HuH-7.5 (cell line): Measurements from ENCODE around the gene NNAT.
"Not testable (repeated sequence)": the region's sequence is repeated elsewhere in the genome, so short reads cannot be mapped to it uniquely, and the experiment has no call there.

Experiments used
- DNase-seq: peaks from one replicate; pipeline ENCODE4 v3.0.0; 2011; ENCODE audit warnings: low spot score

The NNAT gene

DNA sequence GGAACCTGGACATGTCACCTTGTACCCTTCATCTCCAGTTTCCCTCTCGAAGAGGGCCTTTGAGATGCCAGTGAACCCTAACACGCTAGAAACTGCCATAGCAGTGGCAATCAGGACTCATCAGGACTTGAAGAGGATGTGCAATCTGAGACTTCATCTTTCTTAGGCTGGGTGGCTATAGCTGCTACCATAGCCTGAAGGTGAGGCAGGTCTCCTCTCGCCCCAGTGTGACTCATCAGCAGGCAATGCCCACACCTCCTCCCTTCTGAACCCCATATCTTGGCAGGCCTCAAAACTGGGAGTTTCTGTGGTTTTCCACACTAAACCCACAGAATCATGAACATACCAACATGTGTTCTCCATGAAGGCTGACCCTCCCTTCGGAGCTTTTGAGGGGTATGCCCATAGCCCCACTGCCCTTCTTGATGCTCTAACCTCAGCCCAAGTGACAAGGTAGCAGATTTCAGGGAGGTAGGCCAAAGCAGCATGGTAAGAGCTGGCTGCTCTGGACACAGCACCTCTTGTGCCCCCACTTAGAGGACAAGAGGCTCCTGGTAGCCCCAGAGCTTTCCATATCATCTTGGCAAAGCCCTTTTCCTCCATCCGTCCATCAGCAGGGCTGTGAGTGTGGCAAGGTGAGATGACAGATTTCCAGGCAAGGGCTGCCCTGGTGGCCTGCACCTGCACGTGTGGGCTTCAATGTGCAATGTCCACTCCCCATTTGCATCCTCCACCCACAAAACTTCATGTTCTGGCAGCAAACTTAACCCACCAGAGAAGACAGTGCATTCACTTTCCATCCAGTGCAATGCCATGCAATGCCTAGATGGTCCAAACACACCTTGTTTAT lies 4.0 kb downstream of the NNAT start:
- DNase-seq, result no peak

DNA sequence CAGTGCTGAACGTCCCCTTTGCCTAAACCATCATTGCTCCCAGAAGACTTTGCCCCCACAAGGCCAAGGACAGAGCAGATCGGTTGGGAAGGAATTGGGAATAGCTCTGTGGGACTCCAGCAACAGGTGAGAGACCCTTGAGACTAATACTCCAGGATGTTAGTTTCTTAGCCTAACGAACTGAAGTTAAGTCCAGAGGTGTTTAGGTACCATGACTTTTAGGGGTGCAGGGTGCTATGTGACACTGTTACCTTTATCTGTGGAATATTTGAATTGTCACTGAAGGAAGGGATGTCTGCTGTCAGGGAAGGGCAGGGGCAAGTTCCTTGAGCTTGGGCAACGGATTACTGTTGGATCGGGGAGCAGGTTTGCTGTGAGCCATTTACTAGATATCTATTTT lies 4.8 kb downstream of the NNAT start:
- DNase-seq, result no peak

DNA sequence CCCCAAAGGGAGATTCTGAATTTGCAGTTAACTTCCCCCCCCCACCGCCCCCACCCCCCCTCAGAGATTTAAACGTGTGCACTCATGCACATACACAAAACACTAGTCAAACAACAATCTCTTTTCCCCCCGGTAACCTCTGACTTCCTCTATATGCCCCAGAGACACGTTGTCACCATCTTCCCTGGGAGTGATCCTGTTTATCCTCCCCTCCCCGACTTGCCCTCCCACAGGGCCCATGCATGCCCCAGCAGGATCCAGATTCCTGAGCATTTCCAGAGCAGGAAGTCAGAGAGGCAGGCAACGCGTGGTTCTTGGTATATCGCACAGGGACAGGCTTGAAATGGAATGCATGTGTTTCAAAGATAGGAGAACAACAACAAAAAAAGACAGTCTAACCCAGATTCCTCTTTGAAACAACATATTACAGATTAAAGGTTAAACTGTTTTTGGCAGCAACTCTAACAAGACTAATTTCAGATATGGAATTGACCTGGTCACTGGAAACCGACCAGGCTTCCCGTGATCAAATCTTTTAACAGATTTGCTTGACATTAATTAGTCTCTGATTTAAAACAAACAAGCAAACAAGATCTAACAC lies 5.3 kb downstream of the NNAT start:
- no peak for DNase-seq

DNA sequence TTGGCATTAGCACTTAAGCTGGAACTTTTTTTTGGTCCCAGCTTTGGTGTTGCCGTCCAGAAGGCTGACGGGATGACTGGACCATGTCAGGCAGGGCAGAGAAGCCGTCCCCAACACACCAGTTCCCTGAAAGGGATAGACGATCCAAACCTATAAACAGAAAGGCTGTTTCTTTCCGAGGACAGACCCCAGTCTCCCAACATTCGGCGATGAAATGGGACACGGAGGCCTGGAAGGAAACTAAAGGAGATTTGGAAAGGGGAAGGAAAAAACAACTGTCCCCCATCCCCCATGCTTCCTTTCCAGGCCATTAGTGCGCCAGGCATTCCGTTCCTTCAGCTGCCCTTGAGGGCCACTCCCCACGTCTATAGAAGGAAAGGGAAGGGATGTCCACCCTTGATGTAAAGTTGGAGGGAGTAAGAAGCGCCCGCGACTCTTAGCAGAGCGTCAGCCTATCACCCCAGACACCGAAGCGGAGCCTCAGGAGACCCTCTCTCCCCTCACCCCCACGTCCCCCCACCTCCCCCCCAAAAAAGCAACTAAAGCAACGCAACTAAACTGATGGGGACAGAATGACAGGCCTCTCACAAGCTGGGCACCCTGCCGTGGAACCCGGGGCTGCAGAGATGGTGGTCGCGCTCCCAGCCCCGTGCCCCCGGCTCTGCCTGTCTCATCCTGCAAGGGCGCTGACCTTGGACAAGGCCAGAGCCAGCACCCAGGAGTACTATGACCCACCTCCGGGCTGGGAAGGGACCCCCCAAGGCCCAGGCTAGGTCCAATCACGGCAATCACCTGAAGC lies 6.0 kb downstream of the NNAT start:
- DNase-seq, result no peak

DNA sequence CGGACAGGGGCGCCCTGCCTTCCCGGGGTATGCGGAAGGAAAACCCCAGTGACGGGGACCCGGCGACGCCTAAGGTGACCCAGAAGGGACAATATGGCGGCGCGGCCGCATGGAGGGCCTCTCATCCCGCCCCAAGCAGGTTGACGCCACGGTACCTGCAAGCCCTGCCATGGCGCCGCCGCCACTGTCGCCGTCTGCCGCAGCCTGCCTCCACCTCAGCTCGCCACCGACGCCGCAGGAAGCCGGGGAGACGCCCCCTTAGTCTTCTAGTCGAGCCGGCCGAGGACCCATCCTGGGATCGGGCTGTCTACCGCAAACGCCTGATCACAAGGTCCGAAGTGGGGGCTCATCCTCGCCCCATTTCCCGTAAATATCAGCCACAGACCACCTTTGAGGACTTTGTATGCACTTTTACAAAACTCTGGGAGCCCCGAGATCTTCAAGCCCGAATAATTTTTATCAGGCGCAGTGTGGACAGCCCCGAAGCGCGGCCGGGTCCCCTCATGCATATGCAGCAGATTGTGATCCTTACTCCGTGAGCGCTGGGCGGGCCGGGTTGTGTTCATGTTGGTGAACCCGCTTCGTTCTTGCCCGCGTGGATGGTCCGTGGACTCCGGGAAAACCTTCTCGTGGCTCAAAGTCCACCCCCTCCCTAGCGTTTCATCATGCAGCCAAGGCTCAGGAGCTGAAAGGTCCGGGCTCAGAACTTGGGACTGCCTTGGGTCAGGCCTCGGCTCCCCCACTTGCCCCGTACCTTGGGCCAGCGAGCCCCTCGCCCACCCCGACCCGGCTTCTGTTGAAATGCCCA lies 6.8 kb downstream of the NNAT start, which contains the start of gene BLCAP:
TSS of gene BLCAP (minus strand) at position 239 of the 808 bp plus-strand sequence. CDS start 8,702 bp downstream, outside the sequence.
- peak; percentile 94 for DNase-seq

DNA sequence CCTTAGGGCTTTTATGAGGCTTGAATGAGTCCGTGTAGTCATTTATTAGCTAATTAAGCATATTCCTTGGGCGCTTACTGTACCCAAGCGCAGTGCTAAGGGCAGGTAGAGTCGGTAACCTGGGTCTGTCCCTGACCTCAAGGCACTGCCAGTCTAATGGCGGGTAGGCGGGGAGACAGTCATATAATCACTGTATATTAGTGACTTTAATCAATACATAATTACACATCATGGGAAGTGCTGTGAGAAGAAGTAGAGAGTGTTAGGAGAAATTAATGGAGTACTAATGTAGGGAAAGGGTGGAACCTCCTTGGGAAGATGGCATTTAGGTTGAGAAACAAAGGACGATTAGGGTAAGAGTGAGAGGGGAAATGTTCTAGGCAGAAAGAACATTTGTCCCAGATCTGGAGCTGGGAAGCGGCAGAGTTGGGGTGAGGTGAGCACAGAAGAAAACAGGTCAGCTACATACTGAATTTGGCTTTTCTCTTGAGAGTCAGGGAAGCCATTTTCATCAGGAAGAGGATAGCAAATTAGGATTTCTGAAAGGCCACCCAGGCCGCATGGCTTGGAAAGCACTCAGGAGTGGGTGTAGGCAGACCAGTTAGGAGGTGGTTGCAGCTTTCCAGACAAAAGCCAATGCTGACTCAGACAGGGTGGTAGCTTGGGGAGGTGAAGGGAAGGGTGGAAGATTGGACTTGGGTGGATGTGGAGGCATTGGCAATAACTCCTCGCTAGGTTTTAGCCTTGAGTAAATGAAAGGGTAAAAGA lies 7.6 kb downstream of the NNAT start:
- DNase-seq, result no peak

DNA sequence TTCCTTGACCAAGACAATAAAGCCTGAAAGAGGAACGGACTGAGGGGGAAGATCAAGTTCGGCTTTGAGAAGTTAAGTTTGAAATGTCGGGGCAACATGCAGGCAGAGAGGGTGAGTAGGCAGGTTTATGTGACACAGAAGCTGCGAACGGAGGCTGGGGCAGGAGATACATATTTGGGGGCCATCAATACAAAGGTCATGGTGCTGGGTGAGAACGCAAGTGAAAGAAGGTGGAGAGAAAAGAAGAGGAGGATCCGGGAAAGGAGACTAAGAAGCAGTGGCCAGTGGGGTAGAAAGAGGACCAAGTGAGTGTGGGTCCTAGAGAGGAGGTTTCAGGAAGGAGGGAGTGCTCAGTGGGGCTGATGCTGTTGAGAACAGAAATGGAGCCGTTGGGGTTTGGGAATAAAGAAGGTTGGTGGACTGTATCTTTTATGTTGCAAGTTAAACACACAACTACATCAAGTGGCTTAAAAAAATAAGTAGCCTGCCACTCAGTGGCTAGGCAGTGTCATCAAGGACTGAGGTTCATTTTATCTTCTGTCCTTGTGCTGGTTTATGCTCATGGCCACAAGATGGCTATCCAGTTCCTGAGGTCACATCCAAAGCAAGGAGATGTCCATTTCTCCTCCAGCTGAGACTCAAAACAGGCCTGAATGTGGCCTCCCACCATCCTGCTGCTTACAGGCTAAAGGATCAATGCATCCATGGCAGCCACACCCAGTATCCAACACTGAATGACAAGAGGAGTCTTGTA lies 8.3 kb downstream of the NNAT start:
- no peak for DNase-seq

DNA sequence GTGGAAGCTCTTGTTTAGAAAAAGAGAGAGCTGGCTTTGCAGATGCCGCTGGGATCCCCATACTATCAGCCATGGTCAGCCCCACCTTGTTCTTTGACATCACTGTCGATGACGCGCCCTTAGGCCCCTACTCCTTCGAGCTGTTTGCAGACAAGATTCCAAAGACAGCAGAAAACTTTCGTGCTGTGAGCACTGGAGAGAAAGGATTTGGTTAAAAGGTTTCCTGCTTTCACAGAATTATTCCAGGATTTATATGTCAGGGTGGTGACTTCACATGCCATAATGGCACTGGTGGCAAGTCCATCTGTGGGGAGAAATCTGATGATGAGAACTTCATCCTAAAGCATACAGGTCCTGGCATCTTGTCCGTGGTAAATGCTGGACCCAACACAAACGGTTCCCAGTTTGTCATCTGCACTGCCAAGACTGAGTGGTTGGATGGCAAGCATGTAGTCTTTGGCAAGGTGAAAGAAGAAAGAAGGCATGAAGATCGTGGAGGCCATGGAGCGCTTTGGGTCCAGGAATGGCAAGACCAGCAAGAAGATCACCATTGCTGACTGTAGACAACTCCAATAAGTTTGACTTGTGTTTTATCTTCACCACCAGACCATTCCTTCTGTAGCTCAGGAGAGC lies 9.0 kb downstream of the NNAT start:
- DNase-seq, result no peak

DNA sequence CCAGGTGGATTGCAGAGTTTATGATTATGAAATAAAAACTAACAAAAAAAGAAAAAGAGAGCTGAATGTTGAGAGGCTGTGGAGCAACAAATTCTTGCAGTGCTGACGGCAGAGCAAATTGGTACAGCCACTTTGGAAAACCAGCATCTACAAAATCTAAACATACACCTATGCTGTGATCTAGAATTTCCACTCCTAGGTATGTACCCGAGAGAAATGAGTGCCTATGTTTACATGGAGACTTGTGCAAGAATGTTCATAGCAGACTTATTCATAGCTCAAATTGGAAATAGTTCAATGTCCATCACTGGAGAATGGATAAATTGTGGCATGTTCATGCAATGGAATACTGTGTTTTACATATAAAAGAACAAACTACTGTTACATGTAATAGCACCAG lies 9.6 kb downstream of the NNAT start:
- no peak for DNase-seq

DNA sequence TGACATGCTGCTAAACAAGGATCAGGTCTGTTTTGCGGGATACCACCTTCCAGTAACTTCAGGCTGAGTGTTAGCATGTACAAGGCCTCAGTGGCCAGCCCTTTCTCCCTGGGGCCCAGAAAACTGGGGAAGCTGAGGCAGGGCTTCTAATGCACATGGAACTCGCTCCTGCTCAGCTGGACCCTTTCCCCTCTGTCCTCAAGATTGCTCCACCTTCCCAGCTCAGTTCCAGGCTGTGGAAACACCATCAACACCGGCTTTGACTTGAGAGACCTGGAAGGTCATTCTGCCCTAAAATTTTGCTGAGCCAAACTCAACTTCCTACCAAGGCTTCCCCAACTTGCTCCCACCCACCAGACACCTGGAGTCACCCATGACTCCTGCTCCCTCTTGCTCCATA lies 10.8 kb downstream of the NNAT start:
- DNase-seq, result no peak

DNA sequence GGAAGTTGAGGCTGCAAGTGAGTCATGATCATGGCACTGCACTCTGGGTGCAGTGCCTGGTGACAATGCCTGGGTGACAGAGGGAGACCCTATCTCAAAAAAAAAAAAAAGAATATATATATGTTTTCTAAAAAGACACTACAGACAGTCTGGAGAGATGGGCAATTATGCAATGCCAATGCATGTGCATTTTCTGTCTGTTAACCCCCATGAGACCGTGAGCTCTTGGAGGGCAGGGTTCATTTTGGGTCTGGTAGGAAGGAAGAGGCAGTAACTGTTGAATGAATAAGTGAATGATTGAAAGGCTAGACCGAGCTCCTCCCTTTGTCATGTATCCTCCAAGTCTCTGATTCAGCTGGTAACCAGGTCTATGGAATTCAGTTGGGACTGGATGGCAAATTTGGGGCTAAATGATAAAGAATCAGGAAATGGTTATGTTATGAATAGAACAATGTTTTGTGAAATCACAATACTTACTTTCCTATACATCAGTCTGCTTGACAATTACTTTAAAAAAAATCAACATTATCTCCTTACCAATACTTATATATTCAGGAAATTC lies 12.2 kb downstream of the NNAT start:
- DNase-seq, result no peak

DNA sequence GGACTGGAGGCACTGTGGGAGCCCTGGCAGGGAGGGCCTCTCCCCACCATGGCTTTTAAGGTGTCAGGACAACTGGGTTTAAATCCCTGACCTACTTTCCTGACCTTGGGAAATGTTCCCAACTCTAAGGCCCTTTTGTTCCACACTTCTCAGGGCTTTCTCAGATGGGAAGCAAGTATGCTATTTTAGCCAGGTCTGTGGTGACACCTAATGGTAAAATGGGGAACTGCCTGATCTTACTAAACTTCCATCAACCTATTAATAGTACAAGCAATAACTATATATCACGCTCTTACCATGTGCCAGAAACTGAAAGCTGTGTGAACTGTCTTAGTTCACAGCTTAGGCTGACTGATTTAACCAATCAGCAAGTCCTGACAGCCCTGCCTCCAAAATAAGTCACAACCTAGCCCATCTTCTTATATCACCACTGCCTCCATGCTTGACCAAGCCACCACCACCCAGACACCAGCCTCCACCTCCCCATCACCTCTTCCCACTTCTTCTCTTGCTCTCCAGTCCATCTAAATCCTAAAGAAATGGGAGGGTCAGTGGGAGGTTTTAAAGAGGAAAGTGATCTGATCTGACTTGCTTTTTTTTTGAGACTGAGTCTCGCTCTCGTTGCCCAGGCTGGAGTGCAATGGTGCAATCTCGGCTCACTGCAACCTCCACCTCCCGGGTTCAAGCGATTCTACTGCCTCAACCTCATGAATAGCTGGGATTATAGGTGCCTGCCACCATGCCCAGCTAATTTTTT lies 13.5 kb downstream of the NNAT start:
- DNase-seq, result no peak

DNA sequence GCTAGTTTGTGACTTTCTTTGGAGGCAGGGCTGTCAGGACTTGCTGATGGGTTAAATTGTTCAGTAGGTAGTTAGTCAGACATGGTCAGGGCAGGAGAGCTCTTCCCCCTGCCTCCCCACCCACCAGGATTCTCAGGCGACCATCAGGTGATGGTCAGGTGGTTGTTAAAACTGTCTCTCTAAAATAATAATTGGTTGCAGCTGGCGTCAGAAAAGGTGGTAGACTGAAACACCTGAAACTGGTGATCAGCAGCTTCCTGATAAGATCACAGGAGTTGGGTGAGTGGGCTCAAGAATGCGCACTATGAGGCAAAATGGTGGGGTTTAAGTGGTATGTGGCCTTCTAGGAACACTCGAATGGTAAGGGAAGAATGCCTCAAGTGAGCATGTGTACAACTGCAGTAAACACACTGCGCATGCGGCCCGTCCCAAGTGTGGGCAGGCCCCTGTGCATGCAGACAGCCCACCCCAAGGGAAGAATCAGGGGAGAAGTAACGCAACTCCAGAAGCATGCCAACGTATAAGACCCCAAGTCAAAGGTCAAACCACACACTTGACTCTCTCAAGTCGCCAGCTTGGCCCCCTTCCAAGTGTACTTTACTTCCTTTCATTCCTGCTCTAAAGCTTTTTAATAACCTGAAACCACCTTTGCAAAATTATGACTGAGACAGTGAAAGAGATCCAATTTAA lies 14.5 kb downstream of the NNAT start:
- no peak for DNase-seq

DNA sequence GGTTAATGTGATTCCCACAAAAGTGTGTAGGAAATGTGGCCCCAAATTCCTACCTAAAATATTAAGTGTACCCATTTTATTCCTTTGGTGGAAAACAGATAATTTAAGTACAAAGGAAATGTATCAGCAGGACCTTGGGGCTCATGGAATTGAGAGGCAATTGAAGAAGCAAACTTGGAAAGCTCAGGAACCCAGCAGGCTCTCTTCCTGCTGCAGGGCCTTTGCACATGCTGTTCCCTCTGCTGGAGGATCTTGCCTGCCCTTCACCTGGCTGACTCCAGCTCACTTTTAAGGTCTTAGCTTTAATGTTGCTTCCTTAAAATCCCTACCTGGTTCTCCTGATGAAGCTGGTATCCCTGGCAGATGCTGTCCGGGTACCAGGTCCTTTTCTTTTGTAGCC lies 16.5 kb downstream of the NNAT start:
- no peak for DNase-seq

DNA sequence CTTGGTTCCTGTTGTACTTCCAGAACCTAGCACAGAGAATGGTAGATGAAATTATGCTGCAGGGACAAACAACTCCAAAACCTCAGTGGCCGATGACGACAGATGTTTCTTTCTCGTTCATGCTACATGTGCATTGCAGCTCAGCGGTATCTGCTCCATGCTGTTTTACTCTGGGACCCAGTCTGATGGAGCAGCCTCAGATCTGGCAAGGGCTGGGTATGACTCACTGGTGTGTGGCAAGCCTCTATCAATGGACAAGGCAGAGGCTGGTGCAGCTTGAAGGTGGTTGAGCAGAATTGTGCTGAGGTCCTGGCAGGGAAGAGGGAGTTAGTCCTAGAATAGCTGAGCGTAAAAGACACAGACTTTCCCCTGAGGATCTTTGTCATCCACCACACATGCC lies 17.0 kb downstream of the NNAT start:
- DNase-seq, result no peak

DNA sequence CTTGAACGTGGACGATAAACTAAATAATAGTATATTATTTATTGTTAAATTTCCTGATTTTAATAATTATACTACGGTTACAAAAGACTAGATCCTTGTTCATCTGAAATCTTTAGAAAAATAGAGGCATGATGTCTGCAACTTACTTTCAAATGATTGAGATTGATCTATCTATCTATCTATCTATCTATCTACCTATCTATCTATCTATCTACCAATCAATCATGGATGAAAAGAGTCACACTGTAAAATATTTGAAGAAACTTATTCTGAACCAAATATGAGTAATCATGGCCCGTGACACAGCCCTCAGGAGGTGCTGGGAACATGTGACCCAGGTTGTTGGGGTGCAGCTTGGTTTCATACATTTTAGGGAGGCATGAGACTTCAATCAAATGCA lies 18.4 kb downstream of the NNAT start:
- DNase-seq, result no peak

DNA sequence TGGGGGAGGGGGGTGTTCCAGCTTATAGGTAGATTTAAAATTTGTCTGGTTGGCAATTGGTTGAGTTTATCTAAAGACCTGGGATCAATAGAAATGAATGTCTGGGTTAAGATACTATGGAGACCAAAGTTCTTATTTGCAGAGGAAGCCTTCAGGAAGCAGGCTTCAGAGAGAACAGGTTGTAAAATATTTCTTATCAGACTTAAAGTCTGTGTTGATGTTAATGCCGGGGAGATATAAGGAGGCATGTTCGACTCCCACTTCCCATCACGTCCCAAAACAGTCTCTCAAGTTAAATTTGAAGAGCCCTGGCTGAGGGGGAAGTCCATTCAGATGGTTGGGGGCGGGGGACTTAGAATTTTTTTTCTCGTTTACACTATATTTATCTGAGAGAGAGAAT lies 19.0 kb downstream of the NNAT start:
- no peak for DNase-seq

DNA sequence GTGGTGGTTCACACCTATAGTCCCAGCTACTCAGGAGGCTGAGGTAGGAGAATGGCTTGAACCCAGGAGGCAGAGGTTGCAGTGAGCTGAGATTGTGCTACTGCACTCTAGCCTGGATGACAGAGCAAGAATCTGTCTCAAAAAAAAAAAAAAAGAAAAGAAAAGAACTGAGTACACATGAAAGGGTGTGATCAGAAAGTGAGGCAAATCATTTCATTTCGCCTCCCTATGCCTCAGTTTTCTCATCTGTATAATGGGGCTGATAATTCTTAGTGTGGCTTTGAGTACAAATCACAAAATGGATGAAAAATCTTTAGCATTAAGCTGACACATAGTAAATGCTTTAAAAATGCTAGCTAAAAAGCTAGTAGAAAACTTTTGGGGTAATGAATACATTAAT lies 19.8 kb downstream of the NNAT start:
- DNase-seq, result not testable (repeated sequence)
